Sigmoid colon (tissue), 4 donors: Measurements from ENCODE around the gene PDILT.

Experiments used
- CTCF ChIP-seq, 4 experiments: fragments of 450-650 bp in 3 of 4; fragments of 200-600 bp in 1 of 4; IDR thresholded peaks; one replicate each; pipeline ENCODE4 v1.5.1; 2016 to 2019; ENCODE audit warnings: antibody characterized with exemption in 4 of 4, mild to moderate bottlenecking in 3 of 4, moderate library complexity in 2 of 4
- POLR2A ChIP-seq, 2 donors: fragments of 450-650 bp; IDR thresholded peaks; one replicate each; pipeline ENCODE4 v1.6.1; 2016; ENCODE audit warnings: antibody characterized with exemption in 2 of 2, mild to moderate bottlenecking in 2 of 2, moderate library complexity in 2 of 2
- POLR2AphosphoS5 ChIP-seq, 4 donors: sonication (generic); formaldehyde crosslinking; IDR thresholded peaks; one replicate each; pipeline ENCODE4 v1.6.1; 2017; ENCODE audit warnings: antibody characterized with exemption in 4 of 4

- TF ChIP-seq CTCF (IDR thresholded peaks at IDR 0.05) (no peak), POLR2A (IDR thresholded peaks at IDR 0.05) (no peak), POLR2AphosphoS5 (IDR thresholded peaks at IDR 0.05) (no peak)
These were observed at the start of gene PDILT for GRCh38 chr16:20404637-20405036.
